Stimulated activated CD4-positive, alpha-beta T cell treated with anti-CD3 and anti-CD28 coated beads, Interleukin-4, amount 100 ng/mL, for 1 hour (primary cell): ENCODE results near the gene PPM1E.
"Not testable (repeated sequence)": the region's sequence is repeated elsewhere in the genome, so short reads cannot be mapped to it uniquely, and the experiment has no call there.

Experiments
- DNase-seq: peaks from one replicate; pipeline ENCODE4 v3.0.0-alpha.2; 2020

PPM1E gene

DNA sequence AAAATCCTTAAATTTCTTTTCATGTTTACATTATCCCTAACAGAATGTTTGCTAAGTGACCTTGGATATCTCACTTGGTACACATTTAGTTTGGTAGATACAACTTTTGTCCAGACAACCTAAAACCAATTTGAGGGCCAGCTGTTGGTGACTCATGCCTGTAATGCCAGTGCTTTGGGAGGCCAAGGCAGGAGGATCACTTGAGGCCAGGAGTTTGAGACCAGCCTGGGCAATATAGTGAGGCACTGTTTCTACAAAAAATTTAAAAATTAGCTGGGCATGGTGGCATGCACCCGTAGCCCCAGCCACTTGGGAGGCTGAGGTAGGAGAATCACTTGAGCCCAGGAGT lies 202.0 kb downstream of the PPM1E start:
- not testable (repeated sequence) for DNase-seq

DNA sequence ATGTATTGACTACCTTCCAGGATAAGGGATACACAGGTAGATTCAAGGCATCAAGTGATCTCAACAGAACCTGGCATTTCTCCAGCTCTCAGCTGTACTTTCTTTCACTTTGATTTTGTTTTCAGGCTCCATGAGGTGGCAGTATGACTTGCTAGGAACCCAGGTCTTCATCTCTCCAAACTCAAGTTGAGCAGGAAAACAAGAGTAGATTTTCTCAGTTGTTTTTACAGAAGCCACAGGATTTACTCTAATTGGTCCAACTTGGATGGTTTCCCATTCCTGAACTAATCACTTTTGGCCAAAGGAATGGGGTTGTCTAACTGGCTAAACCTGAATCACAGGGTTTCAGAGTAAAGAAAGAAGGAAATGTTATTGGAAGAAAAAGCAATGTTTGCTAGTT lies 204.4 kb downstream of the PPM1E start:
- DNase-seq = no peak

DNA sequence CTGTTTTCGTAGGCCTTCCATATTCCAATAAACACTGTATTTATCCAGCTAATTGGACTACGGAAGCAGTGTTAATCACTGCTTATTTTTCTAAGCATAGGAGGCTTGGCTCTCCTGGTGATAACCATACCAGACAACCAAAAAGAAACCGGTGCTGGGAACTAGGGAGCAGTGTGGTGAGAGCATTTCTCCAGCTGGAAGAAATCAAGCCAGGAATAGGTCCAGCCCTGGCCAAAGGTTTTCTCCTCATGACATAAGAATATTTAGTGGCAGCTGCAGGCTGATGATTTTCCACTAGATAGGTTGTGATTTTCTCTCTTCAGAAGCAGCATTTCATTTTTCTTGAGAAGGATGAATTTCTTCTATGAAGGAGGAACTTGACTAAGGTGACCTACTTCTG lies 209.6 kb downstream of the PPM1E start:
- no peak for DNase-seq

DNA sequence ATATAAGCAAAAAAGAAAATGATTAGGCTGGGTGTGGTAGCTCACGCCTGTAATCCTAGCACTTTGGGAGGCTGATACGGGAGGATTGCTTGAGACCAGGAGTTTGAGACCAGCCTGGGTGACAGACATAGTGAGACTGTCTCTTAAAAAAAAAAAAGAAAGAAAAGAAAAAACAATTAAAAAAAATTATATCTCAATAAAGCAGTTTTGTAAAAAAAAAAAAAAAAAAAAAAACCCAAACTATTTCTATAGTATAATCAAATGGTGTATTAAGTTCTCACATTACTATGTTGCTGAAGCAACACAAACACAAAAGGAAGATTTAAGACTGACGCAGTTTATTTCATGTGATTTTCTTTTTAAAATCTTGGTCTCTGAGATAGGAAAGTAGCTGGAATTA lies 210.6 kb downstream of the PPM1E start:
- DNase-seq = no peak

DNA sequence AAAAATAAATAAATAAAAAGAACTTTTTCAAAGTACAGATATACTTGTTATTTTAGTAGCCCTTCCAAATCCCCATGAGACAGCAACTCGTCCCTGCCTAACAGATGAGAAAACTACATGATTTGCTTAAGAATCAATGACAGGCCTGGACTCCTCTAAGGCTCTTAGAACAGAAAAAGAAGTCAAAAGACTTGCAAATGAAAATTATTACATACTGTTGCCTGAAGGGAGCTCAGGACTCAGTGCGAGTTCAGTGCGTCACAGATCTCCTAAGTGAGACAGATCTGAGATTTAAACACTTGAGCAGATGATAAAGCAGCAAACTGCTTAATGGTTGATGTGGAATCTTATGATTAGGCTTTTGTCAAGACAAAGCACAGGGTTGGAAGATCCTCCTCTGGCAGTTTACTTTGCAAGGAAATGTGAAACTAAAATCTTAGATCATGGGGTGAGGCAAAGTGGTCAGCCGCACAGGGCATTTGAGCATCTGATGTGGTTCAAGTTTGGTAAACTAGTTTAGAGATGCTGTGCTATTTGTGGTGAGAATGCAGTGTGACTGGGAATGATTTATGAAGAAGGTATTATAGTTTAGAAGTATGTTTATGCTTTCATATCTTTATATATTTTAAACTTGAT lies 212.9 kb downstream of the PPM1E start:
- no peak for DNase-seq

DNA sequence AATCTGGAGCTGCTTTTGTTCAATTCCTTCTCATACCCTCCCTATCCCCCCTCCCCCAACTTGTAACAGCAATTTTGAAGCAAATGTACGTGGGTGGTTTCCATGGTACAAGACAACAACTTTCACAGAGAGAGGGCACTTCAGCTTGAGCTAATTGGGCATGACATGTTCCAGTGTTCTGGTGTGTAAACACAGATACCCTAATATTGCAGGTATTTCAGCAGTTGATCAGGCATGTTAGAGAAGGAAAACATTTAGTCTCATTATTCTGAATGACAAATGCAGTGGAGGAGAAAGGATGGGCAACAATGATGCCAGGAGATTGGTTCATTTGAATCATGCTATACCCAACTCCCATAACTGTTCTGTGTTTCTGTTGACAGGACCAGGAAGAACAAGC lies 213.5 kb downstream of the PPM1E start:
- no peak for DNase-seq

DNA sequence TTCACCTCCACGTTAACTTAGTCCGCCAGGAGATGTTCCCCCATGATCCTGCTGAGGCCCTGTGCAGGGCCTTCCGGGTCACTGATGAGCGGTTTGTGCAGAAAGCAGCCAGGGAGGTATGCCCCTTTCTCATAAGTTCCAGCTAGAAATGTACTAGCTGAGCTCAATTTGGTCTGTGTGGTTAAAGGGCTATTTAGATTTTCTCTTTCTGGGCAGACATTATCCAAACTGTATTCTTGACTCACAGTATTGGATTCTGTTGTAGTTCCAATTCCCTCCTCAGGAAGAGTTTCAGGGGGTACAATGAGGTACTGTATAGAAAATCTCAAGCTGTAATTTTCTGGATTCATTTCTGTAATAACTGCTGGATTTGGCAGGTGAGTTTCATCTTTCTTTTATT lies 214.0 kb downstream of the PPM1E start:
- no peak for DNase-seq

DNA sequence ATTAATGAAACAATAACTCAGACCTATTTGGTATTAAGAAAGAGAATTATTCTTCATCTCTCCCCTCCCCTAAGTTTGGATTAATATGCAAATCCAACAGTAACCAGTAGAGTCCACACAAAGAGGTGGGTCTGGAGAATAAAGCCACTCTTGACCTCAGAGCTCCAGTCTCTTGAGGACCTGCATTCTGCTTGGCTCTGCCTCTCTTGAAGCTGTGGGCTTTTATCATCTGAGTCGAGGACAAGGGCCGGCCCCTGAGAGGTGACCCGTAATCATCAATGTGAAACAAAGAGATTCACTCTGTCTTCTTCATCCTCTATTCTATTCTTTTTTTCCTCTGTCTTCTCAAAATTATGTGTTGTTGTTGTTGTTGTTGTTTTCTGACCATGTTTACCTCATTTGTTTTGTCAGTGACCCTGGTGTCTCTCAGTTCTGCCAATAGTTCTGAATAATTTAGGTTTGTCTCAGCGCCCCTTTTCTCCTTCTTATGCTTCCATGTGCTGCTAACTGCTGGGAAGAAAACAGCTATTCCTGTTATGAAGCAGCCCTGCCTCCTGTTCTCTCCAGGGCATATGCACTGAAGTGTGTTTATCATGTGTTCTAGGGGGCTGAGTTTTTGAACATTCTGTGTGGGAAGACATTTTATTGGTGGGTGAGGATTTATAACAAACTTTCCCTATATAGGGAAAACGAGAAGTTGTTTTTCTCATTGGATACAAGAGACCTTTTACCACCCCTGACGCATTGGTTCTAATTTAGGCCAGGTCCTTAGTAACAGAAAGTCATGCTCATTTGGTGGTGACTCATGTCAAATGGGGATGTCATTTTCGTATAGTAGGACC lies 215.2 kb downstream of the PPM1E start:
- no peak for DNase-seq

DNA sequence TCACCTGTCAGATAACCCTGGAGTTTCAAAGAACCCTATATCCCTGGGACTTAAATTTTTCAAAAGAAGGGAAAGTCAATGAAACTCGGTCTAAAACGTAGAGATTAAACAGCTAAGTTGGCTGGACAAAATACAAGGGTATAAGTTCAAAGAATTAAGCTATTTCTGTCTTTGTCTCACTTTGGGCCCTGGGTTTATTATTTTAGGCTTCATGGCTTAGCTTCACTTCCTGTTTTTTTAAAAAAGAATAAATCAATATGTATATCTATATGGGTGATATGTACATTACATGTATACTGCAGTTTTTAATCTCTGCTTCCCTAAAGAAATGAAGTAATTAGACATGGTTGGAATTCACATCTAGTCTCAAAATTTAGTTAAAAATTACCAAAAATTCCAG lies 218.7 kb downstream of the PPM1E start:
- DNase-seq = no peak

DNA sequence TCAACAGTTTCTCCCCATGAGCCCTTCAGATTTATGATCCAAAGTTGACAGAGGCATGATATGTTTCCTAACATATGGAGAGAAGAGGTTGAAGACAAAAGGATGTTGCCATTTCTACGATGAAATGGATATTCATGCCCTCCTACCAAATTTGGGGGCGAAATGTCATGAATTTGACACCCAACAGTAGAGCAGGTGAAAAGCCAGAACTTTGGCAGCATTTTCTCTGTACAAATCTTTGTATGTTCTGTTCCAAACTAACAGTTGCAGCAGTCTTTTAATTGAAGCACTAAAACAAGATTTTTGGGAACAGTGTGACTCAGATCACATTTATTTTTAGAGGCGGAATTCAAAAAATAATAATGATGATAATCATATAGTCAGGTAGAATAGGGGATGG lies 220.9 kb downstream of the PPM1E start:
- no peak for DNase-seq

DNA sequence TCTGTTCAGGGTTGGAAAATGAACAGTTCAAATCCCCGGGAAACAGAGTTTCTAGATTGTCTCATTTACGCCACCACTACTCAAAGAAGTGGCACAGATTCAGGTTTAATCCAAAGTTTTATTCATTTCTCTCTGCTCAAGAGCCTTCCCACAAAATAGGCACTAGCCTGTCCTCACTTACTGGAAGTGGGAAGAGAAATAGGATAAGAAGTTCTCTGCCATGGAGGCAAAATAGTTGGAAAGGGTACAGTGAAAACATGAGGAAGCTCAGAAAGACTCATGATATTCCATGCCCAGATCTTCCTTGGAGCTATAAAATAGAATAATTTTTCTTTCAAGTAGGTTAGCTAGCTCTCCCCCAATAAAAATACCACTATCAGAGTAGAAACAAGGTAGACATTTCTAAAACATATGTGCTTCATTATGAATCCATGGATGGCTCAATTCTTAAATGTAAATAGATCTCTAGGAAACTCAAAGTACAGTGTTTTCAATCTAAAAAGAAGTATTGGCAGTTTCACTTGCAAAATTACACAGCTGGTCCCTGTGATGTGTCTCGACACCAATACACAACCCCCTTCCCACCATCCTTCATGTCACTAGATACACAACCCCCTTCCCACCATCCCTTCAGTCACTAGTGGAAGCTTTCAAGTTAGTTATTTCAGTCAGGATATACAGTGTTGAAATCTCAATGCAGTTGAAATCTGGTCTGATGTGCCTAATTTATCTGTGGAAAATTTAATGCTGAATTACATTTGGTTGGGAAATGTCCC lies 225.2 kb downstream of the PPM1E start:
- no peak for DNase-seq

DNA sequence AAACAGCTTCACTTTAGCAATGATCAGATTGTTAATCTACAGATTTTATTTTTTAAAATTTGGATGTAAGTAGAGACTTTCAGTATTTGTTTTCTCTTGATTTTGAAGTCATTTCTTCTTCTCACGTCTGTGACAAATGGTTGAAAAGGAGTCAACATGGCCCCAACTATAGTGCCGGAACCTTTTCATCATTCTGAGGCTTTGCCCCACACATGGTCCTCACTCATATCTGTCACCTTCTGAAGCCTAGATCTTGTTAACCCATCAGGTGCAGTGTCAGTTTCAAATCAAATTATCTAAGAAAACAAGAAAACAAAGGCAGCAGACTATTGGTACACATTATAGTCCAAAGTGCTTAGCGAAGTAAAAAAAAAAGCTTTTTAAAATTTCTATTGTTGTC lies 227.0 kb downstream of the PPM1E start:
- no peak for DNase-seq

DNA sequence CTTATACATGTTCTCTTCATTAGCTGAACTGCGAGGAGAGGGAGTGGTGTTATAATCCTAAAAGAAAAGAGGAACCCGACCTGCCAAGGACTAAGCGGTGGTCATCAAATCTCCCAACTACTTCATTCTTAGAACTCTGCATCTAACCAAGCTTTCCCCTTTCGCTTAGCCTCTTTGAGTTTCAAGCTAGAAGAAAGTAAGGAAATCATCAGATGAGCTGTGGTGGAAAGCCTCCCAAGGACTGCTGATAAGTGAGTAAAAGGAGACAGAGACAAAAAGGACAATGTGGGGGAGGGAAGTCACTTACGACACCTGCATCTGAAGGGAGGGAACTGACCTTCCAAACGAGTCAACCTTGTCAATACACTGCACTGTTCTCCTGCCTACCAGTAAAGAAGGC lies 229.7 kb downstream of the PPM1E start:
- no peak for DNase-seq

DNA sequence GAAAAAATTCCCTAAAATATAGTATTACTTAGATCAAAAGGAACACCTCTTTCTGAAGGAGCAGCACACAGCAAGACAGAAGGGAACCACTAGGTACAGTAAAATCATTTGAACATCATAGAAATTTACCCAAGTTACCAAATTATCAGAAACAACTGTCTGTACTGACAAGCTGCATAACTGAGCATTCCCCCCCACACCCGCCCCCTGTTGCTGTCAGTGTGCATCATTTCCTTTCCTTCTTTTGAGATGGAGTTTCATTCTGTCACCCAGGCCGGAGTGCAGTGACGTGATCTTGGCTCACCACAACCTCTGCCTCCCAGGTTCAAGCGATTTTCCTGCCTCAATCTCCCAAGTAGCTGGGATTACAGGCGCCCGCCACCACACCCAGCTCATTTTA lies 230.3 kb downstream of the PPM1E start:
- DNase-seq = no peak

DNA sequence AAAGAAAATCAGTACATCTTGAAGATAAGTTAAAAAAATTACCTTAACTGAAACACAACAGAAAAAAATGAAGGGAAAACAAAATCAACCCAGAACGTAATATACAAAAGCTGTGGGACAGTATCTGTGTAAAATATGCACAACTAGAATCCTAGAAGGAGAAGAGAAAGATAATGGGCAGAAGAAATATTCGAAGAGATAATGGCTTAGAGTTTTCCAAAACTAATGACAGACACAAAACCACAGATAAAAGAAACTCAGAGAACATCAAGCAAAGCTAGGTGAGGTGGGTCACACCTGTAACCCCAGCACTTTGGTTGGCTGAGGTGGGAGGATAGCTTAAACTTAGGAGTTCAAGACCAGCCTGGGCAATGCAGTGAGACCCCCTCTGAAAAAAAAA lies 234.0 kb downstream of the PPM1E start:
- DNase-seq = no peak

DNA sequence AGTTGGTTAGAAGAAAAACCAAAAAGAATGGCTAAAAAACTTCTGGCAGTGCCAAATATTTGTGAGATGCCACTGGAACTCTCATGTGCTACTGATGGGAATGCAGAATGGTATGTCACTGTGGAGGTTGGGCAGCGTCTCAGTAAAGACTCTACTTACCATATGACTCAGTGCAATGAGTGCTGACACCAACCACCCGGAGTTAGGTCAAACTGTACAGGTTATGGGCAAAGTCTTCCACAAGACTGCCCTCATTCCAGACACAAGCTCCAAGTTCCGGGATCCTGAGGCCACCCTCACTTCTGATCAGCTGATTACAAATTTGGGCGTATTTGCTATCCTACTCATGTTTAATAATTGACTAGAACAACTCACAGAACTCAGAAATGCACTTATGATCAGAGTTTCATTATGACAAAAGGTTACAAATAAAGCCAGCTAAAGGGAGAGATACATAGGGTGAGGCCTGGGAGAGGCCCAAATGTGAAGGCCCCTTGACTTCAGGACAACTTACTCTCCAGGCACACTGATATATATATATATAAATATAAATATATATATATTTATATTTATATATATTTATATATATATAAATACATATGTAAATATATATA lies 236.2 kb downstream of the PPM1E start:
- no peak for DNase-seq

DNA sequence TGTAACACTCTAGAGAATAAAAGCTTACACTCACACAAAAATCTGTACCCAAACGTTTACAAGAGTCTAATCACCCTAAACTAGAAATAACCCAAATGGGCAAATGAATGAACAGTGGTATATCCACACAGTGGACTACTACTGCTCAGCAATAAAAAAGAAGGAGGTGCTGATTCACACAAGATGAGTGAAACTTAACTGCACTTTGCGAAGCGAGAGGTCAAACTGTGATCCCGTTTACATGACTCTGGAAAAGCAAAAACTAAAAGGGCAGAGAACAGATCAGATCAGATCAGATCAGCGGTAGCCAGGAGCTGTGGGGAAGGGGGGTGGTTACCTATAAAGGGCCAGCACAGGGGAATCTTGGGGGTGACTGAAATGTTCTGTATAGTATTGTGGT lies 237.7 kb downstream of the PPM1E start:
- DNase-seq = no peak

DNA sequence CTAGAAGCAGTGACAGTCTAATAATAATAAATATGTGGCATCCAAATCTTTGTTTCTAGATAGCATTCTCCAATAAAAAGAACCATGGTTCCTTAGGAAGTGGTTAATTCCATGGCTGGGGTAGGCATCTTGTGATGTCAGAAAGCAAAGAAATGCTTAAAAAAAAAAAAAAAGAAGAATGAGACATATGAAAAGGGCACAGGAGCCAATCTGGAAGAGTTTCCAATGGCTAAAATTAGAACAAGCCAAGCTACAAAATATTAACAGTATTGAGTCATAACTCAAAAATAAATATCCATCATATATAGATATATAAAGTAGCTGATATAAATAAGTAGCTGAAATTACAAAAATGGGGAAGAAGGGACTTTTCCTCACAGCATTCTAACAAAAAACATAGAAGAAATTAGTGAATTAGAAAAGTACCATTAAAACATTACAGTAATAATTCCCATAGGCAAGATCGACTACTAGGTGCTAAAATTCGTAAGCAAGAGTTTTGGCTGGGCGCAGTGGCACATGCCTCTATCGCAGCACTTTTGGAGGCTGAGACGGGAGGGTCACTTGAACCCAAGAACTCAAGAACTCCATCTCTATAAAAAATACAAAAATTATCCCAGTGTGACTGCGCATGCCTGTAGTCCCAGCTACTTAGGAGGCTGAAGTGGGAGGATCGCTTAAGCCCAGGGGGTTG lies 239.7 kb downstream of the PPM1E start:
- no peak for DNase-seq

DNA sequence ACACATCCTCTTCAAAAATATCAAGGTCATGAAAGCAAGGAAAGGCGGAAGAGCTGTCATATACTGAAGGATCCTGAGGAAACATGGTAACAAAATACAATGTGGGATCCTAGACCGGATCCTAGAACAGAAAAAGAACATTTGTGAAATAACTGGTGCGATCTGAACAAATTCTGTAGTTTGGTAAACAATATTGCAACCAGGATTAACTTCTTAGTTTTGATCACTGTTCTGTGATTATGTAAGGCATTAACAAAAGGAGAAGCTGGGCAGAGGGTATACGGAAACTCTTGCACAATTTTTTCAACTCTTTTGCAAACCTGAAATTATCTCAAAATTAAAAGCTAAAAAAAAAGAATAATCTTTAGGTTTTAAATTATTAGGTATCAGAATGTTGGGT lies 241.3 kb downstream of the PPM1E start:
- no peak for DNase-seq

DNA sequence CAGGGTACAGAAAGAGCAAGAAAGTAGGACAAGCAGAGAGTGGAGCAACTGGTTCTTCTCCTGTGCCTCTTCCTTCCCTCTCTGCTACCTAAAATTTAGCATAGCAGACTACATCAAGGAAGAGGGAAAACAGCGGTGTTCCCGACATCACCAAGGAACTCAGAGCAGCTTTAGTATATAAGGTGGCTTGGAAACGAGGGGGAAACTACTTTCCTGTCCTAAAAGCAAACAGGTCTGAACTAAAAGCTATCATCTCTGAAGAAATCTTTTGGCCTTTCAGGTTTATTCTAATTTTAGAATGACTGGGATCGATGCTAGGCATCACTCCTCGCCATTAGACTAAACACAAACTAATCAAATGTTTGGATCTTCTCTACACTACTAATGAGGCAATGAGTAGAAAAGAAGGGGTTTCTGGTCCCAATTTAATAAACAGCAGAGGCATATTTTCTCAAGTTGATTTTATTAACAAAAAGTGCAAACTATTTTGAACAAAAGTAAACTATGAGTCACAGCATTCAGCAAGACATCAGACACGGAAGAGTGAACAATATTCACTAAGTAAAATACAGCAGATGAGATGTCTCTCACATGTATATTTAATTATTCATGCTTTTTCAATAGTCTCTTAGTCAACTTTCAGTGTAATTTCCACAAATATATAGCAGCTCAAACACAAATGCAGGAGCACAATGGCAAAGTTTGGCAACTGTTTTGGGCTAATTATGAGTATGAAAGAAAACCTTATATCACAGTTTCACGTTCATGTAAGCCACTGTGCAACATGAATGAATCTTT lies 242.3 kb downstream of the PPM1E start:
- DNase-seq = no peak

DNA sequence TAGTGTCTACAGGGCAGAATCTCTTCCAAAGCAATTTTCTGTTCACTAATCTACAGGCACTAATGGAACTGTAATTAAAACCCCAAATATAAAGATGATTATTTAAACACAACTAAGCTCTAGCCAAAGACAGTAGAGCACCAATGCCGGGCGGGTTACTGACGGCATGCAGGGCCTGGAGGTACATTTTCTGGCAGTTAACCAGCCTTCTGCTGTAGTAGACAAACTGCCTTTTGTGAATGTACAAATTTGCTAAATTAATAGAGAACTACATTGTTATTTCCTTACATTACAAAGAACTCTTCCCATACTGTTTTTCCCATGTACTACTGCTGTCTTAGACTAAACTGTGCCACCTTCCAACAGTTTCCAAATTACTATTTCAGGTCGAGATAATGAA lies 243.2 kb downstream of the PPM1E start:
- DNase-seq = no peak

DNA sequence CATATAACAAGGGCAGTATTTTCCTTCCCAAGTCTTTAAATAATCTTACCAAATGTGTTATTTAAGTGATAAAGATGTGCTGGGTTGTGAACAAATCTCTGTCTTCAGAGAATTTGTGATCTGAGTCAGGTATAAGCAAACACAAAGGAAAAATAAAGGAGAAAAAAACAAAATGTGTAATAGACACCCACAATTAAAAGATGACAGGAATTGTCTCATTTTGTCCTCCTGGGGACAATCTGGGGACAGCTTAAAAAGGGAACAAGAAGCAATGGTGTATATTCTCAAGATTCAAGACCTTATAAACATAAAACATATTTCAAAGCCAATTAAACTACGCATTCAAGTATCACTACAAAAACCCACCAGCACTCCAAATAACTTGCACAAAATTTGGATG lies 243.8 kb downstream of the PPM1E start:
- DNase-seq = no peak
